GM21423 (cell line): Measurements from ENCODE around the gene HMGCS2.

Source experiments
- ATAC-seq: cut with Tn5 transposase; IDR thresholded peaks from one replicate; pipeline ENCODE4 v1.9.1; 2021; ENCODE audit warnings: mild to moderate bottlenecking, moderate library complexity; ENCODE audit not compliant: unreplicated experiment

Gene HMGCS2

DNA sequence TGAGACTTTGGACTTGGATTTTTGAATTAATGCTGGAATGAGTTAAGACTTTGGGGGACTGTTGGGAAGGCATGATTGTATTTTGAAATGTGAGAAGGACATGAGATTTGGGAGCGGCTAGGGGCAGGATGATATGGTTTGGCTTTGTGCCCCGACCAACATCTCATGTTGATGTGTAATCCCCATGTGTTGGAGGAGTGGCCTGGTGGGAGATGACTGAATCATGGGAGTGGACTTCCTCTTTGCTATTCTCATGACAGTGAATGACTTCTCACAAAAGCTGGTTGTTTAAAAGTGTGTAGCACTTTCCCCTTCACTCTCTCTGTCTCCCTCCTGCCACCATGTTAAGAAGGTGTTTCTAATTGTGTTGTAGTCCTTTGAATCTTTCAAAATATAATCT, 66.3 kb downstream of the HMGCS2 start:
- ATAC-seq, result no peak

GRCh38 chr1:119701659-119702058, 67.0 kb downstream of the HMGCS2 start:
- no peak for ATAC-seq

DNA sequence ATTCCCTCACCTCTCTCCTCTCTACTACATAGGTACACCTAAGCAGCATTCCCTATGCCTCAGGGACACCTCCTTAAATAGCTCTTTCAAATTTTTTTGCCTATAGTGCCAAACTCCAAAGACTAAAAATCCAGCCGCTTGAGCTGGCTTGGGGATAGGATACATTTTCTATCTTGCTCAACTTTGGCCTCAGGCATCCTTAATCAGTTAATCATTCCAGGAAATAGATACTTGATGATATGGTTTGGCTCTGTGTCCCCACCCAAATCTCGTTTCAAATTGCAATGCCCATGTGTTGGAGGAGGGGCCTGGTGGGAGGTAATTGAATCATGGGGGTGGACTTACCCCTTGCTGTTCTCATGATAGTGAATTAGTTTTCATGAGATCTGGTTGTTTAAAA, 68.4 kb downstream of the HMGCS2 start:
- ATAC-seq, result no peak
